Forelimb muscle (tissue), 1 donor: ENCODE measurements around the gene NTNG2. TPM values are rescaled to one million over a fixed set of nuclear protein-coding genes. Genes with fewer than 3 reads are reported as not detected.

Experiments
- DNase-seq: peaks from one replicate; pipeline ENCODE4 v3.0.0-alpha.2; 2013; ENCODE audit warnings: low read depth
- polyA plus RNA-seq: library from polyadenylated mRNA; unstranded; fragments of 120-200 nt; gene quantifications from one replicate; pipeline ENCODE4 v1.2.1, GENCODE V29; 2013; ENCODE audit not compliant: insufficient read length

NTNG2 gene
- polyA plus RNA-seq, 1 donor = 0.25 TPM

DNA sequence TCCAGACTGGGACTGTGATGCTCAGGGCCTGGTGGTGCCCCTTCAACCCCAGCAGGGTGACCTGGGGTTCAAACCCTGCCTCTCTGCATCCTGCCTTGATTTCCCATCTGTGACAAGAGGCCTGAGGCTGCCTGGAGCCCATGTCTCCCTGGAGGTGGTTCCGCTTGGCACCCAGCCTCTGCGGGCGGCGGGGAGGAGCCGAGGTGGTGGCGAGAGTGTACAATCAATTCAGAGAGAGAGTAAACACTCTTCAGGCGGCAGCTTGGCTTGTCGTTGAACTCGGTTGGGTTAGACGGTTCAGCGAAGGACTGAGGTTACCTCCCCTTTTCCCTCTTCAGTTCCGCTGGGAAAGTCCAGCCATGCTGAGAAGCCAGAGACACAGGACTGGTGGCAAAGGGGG is 39.3 kb downstream of the NTNG2 start:
- DNase-seq = no peak

DNA sequence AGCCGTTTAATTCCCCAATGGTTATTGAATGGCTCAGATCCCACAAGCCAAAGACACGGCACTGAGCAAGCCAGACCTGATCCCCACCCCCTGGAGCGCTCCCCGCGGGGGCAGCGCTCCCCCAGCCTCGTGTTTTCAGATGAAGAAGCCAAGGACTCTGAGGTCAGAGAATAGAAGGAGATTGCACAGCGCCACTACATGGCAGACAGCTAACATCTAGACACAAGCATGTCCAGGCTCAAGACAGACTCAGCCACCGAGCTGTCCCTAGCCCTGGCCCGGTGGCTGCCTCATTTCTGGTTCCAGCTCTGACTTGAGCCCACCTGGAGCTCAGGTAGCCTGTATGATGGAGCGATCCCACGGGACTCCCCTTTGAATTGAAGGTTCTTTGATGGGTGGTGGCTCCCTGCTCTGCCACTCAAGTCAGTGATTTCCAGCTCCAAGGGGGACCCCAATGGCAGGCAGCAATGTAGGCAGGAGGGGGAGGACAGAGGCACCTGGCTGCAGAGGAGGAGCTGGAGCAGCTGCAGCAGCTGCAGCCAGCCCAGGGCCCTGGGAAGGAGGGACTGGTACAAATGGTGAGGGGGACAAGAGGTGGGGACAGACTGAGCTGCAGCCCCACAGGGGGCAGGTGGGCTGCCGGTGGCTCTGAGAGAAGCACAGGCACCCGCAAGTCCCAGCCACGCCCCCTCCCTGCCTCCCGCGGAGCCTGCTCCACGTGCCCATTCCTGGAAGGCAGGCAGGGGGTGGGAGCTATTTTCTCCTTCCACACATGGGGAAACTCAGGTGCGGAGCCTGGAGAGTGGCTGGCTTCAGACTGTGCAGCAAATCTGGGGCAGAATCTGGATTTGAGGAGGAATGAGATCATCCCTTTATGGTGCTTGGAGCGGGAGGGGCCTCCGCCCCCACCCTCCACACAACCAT is 40.2 kb downstream of the NTNG2 start:
- no peak for DNase-seq

DNA sequence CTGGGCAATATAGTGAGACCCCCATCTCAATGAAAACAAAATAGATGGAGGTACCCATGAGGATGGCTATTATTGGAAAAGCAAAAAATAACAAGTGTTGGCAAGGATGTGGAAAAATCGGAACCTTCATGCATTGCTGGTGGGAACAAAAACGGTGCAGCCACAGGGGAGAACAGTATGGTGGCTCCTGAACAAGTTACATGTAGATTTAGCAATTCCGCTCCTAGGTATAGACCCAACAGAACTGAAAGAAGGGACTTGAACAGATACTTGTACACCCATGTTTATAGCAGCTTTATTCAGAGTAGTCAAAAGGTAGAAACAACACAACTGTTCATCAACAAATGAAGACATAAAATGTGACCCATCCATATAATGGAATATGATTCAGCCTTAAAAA is 43.0 kb downstream of the NTNG2 start:
- no peak for DNase-seq

DNA sequence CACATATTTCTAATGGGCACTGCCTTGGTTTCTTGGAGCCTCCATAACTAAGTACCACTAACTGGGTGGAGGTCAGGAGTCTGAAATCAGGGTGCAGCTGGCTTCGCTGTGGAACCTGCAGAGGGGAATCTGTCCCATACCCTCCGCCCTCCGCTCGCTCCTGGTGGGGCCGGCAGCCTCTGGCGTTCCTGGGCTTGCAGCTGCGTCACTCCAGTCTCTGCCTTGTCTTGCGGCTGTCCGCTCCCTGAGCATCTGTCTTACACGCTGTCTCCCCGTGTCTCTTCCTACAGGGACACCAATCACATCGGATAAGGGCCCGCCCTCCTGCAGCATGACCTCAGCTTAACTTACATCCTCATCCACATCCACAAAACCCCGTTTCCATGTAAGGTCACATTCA is 45.4 kb downstream of the NTNG2 start:
- DNase-seq = no peak

DNA sequence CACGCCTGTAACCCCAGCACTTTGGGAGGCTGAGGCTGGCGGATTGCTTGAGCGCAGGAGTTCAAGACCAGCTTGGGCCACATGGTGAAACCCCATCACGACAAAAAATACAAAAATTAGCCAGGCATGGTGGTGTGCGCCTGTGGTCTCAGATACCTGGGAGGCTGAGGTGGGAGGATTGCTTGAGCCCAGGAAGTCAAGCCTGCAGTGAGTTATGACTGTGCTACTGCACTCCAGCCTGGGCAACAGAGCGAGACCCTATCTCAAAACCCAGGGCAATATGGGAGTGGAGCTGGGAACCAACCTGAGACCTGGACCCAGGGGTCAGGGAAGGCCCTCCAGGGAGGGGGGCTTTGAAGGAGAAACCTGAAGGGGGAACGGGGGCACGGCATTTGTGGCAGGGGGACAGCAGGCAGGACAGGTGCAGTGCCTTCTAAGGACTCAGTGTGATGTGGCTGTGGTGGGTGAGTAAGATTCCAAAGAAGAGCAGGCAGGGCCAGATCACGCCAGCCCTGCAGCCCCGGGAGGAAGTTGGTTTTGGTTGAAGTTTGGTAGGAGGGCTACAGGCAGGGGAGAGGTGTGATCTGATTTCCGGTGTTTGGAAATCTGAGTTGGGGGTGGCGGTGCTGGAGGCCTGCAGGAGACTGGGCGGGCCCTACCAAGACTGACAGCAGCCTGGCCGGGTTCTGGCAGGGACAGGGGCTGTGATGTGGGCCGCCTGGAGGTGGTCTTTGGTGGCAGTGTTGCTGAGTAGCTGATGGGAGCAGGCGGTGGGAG is 46.2 kb downstream of the NTNG2 start:
- no peak for DNase-seq

DNA sequence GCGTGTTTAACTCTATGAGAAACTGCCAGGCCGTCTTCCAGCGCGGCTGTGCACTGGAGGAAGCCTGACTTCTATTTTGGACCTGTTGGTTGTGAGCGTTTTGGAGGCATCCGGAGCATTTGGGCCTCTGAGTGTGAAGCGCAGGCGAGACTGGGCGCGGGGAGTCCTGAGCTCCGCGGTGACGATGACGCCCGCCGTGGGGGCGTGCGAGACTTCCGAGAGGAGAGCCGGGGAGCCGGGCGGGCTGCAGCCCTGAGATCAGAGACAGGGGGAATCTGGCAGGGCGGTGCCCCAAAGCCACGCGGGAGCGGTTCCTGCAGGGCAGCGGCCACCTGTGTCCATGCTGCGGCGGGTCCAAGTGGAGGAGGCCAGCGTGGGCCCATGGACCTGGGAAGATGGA is 47.4 kb downstream of the NTNG2 start:
- DNase-seq = no peak

DNA sequence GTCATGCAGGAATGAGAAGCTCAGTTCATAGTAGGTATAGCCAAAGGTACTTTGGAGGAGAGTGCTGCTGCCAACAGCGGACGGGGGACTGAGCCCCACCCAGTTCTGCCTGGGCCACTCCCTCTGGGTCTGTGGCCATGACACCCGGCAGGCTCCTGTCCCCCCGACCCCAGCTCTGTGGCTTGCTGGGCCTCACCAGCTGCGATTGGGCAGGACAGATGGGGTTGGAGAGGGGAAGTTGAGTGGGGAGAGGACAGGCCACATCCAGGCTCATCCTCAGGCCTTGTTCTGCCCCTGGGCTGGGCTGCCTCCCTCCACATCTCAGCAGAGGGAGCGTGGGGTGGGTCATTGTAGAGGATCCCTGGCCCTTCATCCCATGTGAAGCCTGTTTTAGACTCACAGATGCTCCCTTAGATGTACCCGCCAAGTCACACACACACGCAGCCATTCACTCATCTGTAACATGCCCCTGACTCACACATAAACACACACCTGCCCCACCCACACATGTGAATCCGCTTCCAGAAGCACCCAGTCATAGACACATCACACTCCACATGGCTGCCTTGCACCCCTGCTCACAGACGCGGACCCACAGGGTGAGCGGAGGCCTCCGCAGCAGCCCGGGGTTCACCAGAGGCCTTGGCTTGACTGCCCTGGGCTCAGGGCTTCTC is 48.8 kb downstream of the NTNG2 start:
- no peak for DNase-seq

DNA sequence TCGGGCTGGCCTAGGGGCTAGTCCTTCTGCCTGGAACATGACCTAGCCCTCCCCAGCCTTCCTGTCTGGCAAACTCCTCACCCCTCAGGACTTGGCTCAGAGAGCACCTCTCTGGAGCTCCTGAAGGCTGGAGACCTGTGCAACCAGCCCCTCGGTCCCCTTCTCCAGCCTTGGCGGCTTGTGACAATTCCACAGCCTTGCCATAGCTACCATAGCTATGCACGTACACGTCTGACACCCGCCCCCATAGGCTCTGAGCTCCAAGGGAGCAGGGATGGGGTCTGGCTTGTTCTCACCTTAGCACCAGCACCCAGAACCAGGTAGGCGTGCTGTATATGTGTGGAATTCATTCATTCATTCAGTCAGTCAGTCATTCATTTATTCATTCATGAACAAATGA is 49.7 kb downstream of the NTNG2 start:
- DNase-seq = no peak

DNA sequence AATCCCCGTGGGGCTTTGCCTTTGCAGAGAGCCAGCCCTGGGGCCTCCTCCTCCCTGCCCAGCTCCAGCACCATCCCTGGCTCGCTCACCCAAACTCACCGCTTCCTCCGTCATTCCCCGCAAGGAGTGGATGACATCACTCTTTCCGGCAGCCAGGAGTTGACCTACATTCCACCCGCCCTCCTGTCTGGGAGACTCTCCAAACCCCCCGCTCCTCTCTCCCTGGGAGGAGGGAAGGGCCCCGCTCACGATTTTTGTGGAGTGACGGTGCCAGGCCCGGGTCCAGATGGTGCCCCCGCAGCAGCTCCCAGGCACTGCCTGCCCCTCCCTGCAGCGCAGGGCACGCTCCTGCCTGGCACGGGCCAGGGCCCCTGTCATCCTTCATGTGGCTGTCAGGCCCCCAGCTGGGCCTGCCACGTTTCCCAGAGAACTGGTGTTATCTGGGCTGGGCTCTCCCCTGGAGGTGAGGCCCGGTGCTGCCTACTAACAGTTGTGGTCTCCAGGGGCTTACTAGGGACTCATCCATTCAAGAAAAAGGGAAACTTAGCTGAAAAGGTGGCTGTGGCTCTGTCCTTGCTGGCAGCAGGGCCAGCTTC is 52.3 kb downstream of the NTNG2 start:
- DNase-seq = peak; percentile 36

DNA sequence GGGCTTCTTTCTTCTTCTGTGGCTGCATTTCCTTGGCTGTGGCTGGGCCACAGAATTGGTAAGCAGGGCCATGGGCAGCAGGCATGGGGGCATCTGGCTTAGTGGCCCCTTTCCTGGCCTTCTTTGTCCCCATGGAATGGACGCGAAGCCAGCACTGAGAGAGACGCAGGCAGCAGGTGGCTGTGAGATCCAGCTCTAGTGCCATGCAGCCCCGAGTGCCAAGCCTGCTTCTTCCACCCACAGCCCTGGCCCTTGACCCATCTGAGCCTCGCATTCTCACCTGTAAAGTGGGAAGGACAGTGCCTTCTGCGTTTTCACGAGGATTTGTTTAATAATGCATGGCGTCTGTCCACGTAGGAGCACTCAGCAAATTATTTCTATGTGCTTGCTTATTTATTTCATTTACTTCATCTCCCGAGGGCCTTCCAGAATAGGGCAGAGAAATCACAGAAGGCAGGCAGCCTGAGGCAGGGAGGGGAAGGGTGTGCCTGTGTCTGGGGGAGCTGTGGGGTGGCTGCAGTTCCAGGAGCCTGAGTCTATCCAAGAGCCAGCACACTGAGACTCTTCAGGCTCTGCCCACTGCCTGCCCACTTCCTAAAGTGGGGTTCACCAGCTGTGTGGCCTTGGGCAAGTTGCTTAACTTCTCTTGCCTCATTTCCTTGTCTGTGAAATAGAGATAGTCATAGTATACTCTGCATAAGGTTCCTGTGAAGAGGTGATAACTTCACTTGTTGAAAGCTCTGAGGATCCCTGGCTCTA is 55.2 kb downstream of the NTNG2 start:
- DNase-seq = no peak

DNA sequence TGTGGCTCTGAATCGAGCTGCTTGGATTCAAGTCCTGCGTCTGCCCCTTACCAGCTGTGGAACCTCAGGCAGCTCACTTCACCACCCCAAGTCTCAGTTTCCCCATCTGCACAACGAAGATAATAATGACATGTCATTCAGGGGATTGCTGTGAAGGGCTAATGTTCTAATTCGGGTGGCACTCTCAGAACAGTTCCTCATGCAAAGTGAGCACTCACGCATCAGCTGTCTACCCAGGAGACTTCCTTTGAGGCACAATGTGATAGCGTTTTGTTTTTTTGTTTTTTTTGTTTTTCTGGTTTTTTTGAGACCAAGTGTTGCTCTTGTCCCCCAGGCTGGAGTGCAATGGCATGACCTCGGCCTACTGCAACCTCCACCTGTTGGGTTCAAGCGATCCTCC is 56.4 kb downstream of the NTNG2 start:
- no peak for DNase-seq

DNA sequence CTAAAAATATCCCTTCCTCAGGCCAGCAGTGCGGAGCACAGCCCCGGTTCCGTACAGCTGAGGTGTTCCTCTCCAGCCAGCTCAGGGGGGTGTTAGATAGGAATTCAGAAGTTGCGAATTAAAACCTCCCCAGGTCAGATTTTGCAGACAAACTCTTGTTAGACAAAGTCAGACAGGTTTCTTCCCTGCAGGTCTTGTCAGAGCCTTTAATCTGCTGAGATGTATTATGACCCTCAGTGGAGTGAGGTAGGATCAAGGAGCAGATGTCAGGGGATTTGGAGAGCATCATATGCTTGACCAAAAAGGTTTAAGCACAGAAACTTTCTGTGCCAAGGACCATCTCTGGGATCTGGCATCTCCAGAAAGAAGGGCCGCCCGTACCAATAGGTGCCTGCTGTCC is 60.1 kb downstream of the NTNG2 start:
- DNase-seq = no peak

DNA sequence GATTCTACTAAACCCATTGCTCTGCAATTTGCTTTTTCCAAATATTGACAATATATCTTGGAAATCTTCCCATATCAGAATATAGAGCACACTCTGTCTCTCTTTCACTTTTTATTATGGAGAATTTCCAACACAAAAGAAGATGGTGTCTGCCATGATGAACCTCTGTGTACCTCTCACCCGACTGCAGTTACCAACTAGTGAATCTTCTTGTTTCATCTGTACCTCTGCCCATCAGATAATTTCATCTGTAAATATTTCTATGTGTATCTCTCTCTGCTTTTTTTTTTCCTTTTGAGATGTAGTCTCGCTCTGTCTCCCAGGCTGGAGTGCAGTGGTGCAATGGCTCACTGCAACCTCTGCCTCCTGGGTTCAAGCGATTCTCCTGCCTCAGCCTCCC is 62.8 kb downstream of the NTNG2 start:
- no peak for DNase-seq

DNA sequence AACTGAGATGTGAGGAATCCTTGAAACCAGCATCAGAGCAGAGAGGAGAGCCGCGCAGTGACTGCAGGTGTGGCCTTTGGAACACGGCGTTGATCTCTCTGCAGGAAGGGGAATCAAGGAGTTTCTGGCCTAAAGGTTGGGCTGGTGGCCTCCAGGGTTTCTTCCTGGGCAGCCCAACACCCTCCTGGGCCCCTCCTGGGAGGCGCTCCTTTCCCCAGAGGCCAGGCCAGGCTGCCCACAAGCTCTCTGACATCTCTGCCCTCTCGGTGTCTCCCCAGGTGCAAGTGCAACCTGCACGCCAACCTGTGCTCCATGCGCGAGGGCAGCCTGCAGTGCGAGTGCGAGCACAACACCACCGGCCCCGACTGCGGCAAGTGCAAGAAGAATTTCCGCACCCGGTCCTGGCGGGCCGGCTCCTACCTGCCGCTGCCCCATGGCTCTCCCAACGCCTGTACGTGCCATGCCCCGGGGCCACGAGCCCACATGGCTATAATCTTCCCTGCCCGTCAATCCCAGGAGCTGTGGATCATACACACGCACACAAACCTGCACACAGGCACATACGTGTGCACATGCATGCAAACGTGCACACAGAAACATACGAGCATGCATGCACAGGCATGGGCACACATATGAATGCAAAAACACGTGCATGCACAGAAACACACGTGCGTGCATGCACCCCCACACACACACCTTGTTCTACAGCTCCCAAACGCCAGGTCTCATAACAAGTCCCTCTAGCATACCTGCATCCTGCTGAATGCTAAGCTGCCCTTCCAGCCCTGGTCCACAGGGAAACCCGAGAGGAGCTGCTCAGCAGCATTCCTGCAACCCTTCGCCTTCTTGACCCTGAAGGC is 64.9 kb downstream of the NTNG2 start:
- DNase-seq = no peak

DNA sequence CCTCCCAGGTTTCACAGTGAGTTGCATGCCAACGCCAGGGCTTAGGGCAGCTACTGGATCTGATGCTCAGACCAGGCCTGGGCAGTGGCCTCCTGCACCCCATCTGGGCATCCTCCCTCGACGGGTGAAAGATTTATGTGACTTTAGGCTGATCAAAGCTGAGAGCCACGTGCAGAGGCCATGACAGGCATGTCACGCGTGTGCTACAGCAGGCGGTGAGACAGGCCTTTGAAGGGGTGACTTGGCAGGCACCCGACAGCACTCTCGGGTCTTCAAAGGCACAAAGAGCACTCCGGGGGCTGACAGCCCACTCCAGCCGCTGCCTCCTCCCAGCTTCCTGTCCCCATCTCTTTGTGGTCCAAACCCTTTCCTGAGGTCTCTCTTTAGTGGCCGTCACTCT is 66.2 kb downstream of the NTNG2 start:
- DNase-seq = no peak

DNA sequence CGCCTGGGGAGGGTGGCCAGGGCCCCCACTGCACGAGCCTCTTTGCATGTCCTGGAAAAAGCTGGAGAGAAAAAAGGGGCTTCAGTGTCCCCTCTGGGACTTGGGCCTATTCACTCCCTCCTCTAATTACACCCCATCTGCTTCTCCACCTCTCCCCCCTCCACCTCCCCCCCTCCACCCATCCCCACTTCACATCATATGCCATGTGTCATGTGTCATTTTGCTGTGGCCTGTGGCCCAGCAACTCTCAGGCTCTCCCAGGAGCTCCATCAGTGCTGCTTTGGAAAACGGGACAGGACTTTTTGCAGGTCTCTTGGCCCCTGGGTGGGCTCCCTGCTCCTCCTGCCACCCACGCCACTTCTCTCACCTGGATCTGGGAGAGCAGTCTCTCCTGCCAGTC is 68.7 kb downstream of the NTNG2 start:
- no peak for DNase-seq

DNA sequence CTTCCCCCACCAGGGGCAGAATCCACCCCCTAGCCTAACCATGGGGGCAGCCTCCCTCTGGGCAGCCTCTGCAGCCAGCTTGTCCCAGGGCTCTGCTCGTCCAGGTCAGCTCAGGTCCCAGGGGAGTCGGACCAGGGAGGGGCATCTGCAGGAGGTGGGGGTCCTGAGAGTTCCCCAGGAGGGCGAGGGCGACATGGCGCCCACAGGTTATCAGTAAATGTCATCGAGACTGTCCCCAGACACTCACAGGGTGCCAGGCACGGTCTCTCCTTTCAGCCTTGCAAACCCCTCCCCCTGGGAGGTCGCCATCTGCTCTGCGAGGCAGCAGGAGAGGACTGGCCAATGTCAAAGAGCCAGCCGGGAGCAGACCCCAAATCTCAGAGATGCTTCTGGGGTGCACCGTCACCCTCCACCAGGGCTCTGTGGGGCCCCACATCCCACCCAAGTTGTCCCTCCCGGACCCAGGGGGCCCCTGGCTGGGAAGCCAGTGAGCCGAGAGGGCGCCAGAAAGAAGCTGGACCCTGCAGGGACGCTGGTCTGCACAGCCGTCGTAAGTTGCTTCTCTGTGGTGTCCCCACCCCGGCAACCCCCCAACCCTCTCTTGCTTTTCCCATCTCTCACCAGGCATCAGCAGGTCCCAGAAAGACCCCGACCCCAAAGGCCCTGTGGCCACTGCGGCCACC is 69.3 kb downstream of the NTNG2 start:
- no peak for DNase-seq

DNA sequence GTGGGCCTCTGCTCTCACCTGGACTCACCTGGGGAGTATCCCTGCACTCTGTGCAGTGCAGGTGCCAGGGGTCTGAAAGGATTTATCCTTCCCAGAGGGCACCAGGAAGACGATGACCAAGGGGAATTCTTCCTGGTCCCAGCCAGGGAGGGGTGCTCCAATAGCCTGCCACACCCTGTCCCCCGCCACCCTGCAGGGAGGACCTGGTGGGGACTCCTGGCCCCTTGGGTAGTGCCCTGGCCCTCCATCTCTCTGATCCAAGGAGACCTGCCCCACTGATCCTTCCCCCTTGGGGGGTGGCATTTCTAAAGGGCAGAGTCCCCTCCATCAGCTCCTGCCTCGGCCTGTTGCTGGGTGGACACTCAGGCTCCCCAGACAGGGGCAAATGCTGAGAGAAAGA is 70.7 kb downstream of the NTNG2 start:
- no peak for DNase-seq

DNA sequence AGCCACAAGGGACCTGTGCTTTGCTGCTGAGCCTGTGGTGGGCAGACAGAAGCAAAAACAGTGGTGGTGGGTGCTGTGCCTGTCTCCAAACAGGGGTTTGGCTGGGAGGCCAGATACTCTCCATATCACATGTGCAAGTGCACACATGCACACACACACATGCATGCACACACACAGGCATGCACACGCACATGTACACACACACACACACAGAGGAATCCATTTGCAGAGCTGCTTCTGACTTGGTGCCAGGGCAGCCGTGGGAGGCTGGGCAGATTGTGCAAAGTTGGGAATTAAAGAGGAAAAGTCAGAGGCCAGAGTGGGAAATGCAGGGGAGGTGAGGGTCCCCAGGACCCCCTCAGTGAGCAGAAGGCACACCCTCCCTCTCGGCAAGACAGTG is 71.3 kb downstream of the NTNG2 start:
- no peak for DNase-seq

DNA sequence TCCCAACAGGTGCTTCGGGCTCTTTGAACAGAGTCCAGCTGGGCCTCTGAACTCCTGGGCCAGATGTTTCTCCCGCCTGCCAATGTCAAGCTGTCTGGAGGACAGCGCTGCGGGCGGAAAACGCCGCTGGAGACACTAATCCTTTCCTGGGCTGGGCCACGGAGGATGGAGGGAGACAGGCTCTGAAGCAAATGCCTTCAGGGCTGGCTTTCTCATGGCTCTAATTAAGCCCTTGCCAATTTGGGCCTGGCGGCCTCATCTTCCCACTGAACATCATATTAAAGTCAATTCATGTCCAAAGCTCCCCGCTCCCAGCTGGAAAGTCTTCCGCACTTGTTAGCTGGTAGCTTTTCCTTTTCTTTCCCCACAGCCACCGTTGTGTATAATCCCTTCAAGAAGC is 72.7 kb downstream of the NTNG2 start:
- no peak for DNase-seq
